Measurements from ENCODE around the gene SYNM.

Gene SYNM

DNA sequence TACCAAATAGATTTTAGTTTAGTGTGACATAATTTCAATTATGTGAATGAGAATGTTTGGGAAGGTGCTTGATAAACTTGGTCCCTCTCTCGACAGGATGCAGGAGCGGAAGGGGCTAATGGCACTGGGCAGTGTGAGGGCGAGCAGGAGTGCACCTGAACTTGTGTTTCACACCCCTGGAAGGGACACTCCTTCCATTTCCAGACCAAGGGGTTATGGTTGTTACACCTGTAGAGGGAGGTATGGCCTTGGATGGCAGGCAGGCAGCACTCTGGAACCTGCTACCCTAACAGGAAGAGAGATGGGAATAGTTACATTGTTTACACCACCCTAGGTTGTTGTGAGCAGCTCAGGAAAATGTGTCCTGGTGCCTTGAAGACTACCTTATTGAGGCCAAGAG, 22.1 kb downstream of the SYNM start:
- DNase-seq (ENCODE audit: low spot score) = no peak
- ChIA-PET POLR2A (ENCODE audit: low non-redundant PET) (no interaction called here), CTCF (no interaction called here)
- no peak overlapping the region for H3K27ac ChIP-seq
- TF ChIP-seq, protein P1, sequence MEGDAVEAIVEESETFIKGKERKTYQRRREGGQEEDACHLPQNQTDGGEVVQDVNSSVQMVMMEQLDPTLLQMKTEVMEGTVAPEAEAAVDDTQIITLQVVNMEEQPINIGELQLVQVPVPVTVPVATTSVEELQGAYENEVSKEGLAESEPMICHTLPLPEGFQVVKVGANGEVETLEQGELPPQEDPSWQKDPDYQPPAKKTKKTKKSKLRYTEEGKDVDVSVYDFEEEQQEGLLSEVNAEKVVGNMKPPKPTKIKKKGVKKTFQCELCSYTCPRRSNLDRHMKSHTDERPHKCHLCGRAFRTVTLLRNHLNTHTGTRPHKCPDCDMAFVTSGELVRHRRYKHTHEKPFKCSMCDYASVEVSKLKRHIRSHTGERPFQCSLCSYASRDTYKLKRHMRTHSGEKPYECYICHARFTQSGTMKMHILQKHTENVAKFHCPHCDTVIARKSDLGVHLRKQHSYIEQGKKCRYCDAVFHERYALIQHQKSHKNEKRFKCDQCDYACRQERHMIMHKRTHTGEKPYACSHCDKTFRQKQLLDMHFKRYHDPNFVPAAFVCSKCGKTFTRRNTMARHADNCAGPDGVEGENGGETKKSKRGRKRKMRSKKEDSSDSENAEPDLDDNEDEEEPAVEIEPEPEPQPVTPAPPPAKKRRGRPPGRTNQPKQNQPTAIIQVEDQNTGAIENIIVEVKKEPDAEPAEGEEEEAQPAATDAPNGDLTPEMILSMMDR (conservative IDR thresholded peaks at IDR 0.05; ENCODE audit: low read depth) = no peak

DNA sequence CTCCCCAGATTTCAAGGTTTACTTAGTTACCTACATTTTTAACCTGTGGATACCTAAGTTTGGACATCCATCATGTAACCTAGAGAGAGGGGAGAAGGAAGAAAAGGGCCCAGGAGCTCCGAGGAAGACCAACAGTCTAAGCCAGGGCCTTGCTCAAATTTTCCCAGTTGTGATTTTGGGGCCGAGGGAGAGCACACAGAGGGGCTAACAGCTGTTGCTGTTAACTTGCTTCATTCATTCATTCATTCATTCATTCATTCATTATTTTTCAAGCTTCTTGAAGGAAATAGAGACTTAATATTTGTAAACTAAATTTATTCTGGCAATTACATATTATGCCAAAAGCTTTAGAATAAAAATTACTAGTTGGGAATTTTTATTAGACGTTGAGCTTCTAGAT, 22.9 kb downstream of the SYNM start:
- TF ChIP-seq, protein P1 (conservative IDR thresholded peaks at IDR 0.05; ENCODE audit: low read depth) = no peak
- POLR2A ChIA-PET (ENCODE audit: low non-redundant PET) = no interaction called here
- no peak for DNase-seq (ENCODE audit: low spot score)
- CTCF ChIA-PET = no interaction called here
- H3K27ac ChIP-seq = no peak overlapping the region

DNA sequence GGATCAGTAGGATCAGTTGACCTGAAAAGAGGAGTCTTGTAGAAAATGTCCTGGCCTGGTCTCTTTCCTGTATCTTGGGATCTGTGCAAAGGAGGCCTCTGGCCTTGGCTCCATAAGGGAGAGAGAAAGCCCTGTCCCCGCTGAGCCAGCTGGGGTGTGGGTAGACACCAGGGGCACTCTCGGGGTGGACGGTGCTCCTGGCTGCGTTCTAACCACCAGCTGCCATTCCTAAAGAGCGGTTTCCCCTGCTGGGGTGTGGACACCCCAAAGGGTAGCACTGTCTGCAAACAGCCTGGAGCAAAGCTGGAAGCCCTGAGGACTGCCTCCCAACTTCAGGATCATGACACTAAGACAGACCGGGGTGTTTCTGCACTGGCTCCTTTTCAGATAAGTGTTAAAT, 23.5 kb downstream of the SYNM start:
- TF ChIP-seq, protein P1 (conservative IDR thresholded peaks at IDR 0.05; ENCODE audit: low read depth) = no peak

DNA sequence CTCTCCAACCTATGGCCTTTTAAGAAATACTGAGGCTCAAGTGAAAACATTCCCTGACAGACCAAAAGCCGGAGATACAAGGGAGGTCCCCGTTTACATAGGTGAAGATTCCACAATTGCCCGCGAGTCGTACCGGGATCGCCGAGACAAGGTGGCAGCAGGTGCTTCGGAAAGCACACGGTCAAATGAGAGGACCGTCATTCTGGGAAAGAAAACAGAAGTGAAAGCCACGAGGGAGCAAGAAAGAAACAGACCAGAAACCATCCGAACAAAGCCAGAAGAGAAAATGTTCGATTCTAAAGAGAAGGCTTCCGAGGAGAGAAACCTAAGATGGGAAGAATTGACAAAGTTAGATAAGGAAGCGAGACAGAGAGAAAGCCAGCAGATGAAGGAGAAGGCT, 24.8 kb downstream of the SYNM start:
- DNase-seq (ENCODE audit: low spot score) = no peak
- ChIA-PET POLR2A (ENCODE audit: low non-redundant PET) (no interaction called here), CTCF (no interaction called here)
- no peak overlapping the region for H3K27ac ChIP-seq
- TF ChIP-seq, protein P1 (conservative IDR thresholded peaks at IDR 0.05; ENCODE audit: low read depth) = no peak

More for the DNA sequence above, 23.5 kb downstream of the SYNM start:
- H3K27ac ChIP-seq = peak overlapping the region; percentile 54
- ChIA-PET POLR2A (ENCODE audit: low non-redundant PET) (no interaction called here), CTCF (no interaction called here)
- no peak for DNase-seq (ENCODE audit: low spot score)

DNA sequence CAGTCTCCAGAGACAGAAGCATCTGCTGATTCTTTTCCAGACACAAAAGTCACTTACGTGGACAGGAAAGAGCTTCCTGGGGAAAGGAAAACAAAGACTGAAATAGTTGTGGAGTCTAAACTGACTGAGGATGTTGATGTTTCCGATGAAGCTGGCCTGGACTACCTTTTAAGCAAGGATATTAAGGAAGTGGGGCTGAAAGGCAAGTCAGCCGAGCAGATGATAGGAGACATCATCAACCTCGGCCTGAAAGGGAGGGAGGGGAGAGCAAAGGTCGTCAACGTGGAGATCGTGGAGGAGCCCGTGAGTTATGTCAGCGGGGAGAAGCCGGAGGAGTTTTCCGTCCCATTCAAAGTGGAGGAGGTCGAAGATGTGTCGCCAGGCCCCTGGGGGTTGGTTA, 25.4 kb downstream of the SYNM start:
- ChIA-PET CTCF (no interaction called here), POLR2A (ENCODE audit: low non-redundant PET) (no interaction called here)
- H3K27ac ChIP-seq = no peak overlapping the region
- TF ChIP-seq, protein P1 (conservative IDR thresholded peaks at IDR 0.05; ENCODE audit: low read depth) = no peak
- no peak for DNase-seq (ENCODE audit: low spot score)

DNA sequence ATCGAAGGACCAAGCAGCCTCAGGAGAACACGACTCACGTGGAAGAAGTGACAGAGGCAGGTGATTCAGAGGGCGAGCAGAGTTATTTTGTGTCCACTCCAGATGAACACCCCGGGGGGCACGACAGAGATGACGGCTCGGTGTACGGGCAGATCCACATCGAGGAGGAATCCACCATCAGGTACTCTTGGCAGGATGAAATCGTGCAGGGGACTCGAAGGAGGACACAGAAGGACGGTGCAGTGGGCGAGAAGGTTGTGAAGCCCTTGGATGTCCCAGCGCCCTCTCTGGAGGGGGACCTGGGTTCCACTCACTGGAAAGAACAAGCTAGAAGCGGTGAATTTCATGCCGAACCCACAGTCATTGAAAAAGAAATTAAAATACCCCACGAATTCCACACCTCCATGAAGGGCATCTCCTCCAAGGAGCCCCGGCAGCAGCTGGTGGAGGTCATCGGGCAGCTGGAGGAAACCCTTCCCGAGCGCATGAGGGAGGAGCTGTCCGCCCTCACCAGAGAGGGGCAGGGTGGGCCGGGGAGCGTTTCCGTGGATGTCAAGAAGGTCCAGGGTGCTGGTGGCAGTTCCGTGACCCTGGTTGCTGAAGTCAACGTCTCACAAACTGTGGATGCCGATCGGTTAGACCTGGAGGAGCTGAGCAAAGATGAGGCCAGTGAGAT, 26.0 kb downstream of the SYNM start:
- CTCF ChIA-PET = no interaction called here
- TF ChIP-seq, protein P1 (conservative IDR thresholded peaks at IDR 0.05; ENCODE audit: low read depth) = no peak
- POLR2A ChIA-PET (ENCODE audit: low non-redundant PET) = no interaction called here

More for the DNA sequence above, 26.0 kb downstream of the SYNM start:
- H3K27ac ChIP-seq = no peak overlapping the region
- no peak for DNase-seq (ENCODE audit: low spot score)
